Central memory CD8-positive, alpha-beta T cell (primary cell): Measurements from ENCODE around the gene RTP5.

Experiments
- ATAC-seq: fragments of 150-1000 bp; cut with Tn5 transposase; replicated peaks from 2 replicates; pipeline ENCODE4 v1.10.0; 2022; ENCODE audit warnings: mild to moderate bottlenecking, moderate FRiP score, moderate number of reproducible peaks; ENCODE audit not compliant: poor library complexity, severe bottlenecking; ENCODE audit errors: extremely low read depth
- DNase-seq, 2 donors: peaks; one replicate each; pipeline ENCODE4 v3.0.0; 2021; ENCODE audit warnings: low spot score in 2 of 2
- H3K27ac Mint-ChIP-seq: one replicate; pipeline ENCODE4 v1.8.0; 2022; ENCODE audit warnings: low read depth, mild to moderate bottlenecking, moderate library complexity, mixed read lengths
- H3K27me3 Mint-ChIP-seq: one replicate; pipeline ENCODE4 v1.8.0; 2022; ENCODE audit warnings: mixed read lengths
- H3K36me3 Mint-ChIP-seq: one replicate; pipeline ENCODE4 v1.8.0; 2022; ENCODE audit warnings: mild to moderate bottlenecking, moderate library complexity, mixed read lengths; ENCODE audit not compliant: insufficient read depth
- H3K4me1 Mint-ChIP-seq: one replicate; pipeline ENCODE4 v1.8.0; 2022; ENCODE audit warnings: mixed read lengths
- H3K4me3 Mint-ChIP-seq: one replicate; pipeline ENCODE4 v1.8.0; 2022; ENCODE audit warnings: mild to moderate bottlenecking, moderate library complexity, mixed read lengths
- H3K9me3 Mint-ChIP-seq: one replicate; pipeline ENCODE4 v1.8.0; 2022; ENCODE audit warnings: mixed read lengths

Gene RTP5

DNA sequence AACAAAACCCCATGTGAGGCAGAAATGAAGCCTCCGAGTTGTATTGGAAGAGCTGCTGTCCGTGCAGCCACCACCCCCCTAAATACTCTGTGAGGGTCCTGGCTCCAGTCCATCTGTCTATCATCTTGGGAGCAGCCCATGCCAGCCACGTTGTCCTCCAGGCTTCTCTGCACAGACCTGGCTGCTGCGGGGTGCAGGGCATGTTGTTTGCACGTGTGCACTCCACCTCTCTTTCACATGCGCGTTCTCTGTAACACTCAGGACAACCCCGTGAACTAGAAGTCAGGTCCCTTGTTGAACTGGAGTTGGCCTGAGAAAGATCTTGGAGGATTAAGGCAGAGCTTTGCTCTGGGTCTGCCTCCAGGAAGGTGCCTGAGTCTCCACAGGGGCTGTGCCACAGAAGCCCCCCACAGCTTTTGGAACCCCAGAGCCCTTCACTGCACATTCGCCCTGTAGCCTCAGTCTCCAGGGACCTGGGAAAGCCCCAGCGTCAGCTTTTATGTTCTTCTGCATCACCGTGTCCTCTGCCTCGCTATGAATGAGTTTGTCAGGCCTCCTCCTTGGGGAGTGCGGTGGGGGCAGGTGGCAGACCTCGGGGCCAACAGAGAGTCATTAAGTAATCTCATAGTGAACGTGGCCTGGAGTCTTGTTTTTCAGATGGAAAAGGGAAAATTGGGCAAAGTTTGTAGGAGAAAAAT lies 16.6 kb downstream of the RTP5 start:
- peaks cover 63% of the 10 kb centered on the region for H3K4me1 Mint-ChIP-seq
- no peak overlapping the region for H3K4me3 Mint-ChIP-seq

DNA sequence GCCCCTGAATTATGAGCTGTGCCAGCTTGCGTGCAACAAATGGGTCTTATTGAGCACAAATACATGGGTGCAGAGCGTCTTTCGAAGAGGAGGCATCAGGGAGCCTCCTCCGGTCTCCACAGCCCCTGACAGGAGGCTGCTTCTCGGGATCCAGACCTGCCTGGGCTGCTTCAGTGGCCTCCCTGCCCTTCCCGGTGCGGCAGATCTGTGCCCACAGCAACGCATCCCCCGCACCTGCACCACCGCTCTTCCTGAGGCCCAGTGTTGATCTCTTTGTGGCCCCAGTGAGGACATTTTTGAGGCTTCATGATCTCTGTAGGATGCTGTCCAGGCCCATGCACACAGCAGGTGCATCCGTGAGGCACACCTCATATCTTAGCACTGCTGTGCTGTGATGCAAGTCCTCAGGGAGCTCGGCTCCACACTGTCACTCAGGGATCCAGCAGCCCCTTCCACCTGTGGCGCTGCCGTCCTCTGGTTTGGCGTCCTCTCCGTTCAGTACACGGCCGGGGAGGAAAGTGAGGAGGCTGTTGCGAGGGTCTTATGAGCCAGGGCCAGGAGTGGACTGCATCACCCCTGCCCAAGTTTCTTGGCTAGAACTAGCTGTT lies 17.4 kb downstream of the RTP5 start:
- Mint-ChIP-seq H3K36me3 (peaks cover 10% of the 10 kb centered on the region), H3K27ac (peak overlapping the region; percentile 89), H3K4me3 (no peak overlapping the region), H3K9me3 (no peaks in the 10 kb centered on the region), H3K27me3 (no peaks in the 10 kb centered on the region), H3K4me1 (peaks cover 54% of the 10 kb centered on the region)
- DNase-seq = no peak
- ATAC-seq = no peak

More for the DNA sequence above, 16.6 kb downstream of the RTP5 start:
- no peak for DNase-seq
- Mint-ChIP-seq H3K27ac (no peak overlapping the region), H3K27me3 (no peaks in the 10 kb centered on the region), H3K9me3 (no peaks in the 10 kb centered on the region), H3K36me3 (peaks cover 18% of the 10 kb centered on the region)
- no peak for ATAC-seq

DNA sequence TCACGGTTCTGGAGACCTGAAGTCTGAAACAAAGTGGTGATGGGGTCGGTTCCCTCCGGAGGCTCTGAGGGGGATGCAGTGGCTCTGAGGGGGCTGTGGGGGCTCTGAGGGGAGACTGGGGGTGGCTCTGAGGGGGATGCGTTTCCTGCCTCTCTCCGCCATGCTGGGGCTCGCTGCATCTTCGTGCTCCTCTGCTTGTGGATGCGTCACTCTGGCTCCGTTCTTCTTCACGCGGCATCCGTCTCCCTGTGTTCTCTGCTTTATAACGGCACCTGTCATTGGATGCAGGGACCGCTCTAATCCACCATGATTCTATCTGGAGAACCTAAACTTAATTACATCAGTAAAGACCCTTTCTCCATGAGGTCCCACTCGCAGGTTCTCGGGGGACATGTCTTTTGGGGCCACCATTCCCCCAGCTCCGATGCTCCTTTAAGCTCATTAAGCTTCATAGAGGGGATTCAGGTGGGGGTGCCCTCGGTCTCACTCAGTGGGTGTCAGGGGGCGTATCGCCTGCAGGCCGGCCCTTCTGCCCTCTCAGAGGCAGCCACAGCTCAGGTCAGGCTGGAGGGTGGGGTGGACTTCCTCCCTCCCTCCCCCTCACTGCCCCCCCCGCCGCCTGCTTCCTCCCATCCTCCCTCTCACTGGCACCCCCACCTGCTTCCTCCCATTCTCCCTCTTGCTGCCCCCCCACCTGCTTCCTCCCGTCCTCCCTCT lies 18.4 kb downstream of the RTP5 start:
- Mint-ChIP-seq H3K27ac (peak overlapping the region; percentile 89), H3K9me3 (no peaks in the 10 kb centered on the region), H3K4me1 (peaks cover 44% of the 10 kb centered on the region), H3K27me3 (no peaks in the 10 kb centered on the region), H3K4me3 (no peak overlapping the region), H3K36me3 (peaks cover 7% of the 10 kb centered on the region)
- ATAC-seq (no peak), DNase-seq (no peak)

DNA sequence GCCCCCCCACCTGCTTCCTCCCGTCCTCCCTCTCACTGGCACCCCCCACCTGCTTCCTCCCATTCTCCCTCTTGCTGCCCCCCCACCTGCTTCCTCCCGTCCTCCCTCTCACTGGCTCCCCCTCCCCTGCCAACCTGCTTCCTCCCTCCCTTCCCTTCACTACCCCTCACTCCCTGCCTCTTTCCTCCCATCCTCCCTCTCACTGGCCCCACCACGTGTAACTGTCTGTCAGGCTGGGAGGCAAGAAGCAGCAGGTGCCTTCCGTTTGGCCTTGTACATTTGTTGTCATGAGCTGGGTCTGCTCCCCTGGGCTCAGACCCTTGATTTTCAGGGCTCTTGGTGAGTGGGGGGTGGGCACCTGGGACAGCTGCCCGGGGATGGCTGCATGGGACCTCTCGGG lies 19.1 kb downstream of the RTP5 start:
- peak overlapping the region; percentile 4 for H3K4me3 Mint-ChIP-seq
- H3K27me3 Mint-ChIP-seq = no peaks in the 10 kb centered on the region
- H3K27ac Mint-ChIP-seq = no peak overlapping the region
- DNase-seq (no peak), ATAC-seq (no peak)
- H3K36me3 Mint-ChIP-seq = peaks cover 3% of the 10 kb centered on the region
- H3K9me3 Mint-ChIP-seq = no peaks in the 10 kb centered on the region
- H3K4me1 Mint-ChIP-seq = peaks cover 41% of the 10 kb centered on the region

DNA sequence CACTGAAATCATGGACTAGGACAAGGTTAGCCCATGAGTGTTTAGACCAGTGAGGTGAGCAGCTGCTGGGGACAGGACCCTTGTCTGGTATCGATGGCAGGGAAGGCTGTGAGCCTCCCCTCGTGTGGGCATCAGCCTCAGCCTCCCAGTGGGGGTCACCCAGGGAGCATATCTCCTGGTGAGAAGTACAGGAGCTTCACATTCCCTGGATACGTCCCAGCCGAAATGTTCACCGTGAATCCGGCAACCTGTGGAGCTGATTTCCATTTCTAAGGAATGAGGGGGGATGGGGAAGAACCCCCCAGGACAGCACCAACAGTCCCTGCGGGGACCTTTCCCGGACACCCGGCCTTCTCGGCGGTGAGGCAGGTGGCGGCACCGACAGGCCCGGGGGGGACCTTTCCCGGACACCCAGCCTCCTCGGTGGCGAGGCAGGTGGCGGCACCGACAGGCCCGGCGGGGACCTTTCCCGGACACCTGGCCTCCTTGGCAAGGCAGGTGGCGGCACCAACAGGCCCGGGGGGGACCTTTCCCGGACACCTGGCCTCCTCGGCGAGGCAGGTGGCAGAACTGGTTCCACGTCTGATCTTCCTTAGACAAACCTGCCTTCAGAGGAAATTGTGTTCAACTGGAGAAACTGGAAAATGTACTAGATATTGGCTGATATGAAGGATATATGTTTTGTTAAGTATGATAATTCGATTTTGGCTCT lies 21.2 kb downstream of the RTP5 start:
- H3K9me3 Mint-ChIP-seq = no peaks in the 10 kb centered on the region
- DNase-seq = no peak
- ATAC-seq = no peak
- no peak overlapping the region for H3K27ac Mint-ChIP-seq
- H3K27me3 Mint-ChIP-seq = no peaks in the 10 kb centered on the region
- H3K4me3 Mint-ChIP-seq = no peak overlapping the region
- peaks cover 3% of the 10 kb centered on the region for H3K36me3 Mint-ChIP-seq
- peaks cover 33% of the 10 kb centered on the region for H3K4me1 Mint-ChIP-seq

DNA sequence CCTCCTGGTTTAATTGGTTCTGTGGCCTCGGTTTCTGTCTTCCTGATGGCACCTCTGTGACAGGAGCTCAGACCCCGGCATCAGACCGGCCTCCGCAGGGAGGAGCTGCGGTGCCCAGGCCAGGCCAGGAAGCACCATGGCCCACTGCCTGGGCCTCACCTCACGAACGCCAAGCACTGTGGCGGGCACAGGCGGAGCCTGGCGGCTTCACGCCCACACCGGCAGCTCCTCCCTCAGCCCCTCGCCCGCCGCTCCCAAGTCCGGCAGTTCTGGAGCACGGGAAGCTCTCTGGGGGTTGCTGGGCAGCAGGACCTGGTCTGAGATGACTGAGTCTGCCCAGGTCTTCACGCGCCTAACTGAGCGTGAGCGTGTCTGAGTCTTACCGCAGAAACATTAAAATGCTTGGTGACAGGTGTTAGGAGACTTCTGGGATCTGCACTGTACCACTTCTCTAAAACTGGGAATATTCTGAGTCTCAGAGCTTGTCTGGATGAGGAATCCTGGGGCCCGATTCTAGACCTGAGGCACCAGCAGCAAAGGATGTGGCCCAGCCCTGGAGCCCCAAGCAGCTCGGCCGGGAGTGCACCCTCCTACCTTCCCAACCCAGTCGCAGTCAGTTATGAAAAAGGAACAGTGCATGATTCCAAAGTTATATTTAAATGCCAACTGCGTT lies 21.9 kb downstream of the RTP5 start:
- H3K4me1 Mint-ChIP-seq = peaks cover 31% of the 10 kb centered on the region
- H3K27ac Mint-ChIP-seq = no peak overlapping the region
- DNase-seq (no peak), ATAC-seq (no peak)
- H3K36me3 Mint-ChIP-seq = peaks cover 9% of the 10 kb centered on the region
- no peaks in the 10 kb centered on the region for H3K9me3 Mint-ChIP-seq
- no peak overlapping the region for H3K4me3 Mint-ChIP-seq
- no peaks in the 10 kb centered on the region for H3K27me3 Mint-ChIP-seq

DNA sequence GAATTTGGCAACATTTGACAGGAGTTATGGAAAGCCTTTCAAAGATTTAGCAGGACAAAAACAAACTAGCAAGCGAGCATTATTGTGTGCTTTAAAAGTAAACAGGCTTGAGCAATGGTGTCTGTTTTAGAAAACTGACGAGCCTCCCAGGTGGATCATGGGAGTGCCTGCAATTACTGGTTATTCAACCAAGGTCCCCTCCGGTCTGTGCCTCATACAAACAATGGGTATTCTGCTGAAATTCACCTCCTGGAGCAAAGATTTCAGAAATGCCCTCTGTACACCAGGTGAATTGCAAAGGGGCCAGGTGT lies 22.4 kb downstream of the RTP5 start:
- no peaks in the 10 kb centered on the region for H3K27me3 Mint-ChIP-seq
- H3K36me3 Mint-ChIP-seq = peaks cover 12% of the 10 kb centered on the region
- H3K9me3 Mint-ChIP-seq = no peaks in the 10 kb centered on the region
- no peak for DNase-seq
- no peak overlapping the region for H3K4me3 Mint-ChIP-seq
- ATAC-seq = no peak
- no peak overlapping the region for H3K27ac Mint-ChIP-seq
- H3K4me1 Mint-ChIP-seq = peaks cover 28% of the 10 kb centered on the region

DNA sequence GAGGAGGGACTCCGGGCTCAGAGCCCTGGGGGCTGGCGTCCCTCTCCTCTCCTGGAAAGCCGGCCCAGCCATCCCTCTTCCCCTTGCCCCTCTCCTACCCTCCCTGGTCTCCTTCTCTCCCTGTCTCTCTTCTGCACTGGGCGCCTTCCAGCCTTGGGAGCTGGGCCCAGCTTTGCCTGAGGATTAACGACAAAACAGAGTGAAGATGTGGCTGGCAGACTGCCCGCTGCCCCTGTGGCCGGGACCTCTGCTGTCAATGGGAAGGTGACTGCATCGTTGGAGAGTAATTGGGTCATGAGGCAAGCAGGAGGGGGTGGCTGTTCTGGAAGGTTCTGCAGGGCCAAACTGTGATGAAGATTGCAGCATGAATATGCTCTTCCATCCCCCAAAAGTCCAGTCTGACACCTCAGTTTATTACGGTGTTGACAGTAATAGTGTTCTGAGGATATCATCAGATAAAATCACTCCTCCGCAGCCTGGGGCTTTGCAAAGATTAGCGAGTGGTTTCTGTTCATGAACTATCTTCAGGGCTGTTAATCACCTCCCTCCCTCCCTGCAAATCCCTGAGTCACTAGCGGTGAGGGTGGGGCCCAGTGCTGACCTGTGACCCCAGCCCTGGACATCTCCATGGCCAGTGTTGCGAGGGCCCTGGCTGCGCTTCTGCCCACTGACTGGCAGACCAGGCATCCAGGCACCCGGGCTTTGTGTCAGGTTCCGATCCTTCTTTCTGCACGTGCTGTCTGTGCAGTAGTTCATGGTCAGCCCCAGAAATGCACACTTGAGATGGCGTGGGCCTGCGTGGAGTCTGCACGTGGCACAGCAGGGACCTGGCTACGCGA lies 23.0 kb downstream of the RTP5 start:
- Mint-ChIP-seq H3K4me3 (no peak overlapping the region), H3K27me3 (no peaks in the 10 kb centered on the region), H3K4me1 (peaks cover 27% of the 10 kb centered on the region), H3K27ac (no peak overlapping the region), H3K36me3 (peaks cover 18% of the 10 kb centered on the region), H3K9me3 (no peaks in the 10 kb centered on the region)
- ATAC-seq (no peak), DNase-seq (no peak)

DNA sequence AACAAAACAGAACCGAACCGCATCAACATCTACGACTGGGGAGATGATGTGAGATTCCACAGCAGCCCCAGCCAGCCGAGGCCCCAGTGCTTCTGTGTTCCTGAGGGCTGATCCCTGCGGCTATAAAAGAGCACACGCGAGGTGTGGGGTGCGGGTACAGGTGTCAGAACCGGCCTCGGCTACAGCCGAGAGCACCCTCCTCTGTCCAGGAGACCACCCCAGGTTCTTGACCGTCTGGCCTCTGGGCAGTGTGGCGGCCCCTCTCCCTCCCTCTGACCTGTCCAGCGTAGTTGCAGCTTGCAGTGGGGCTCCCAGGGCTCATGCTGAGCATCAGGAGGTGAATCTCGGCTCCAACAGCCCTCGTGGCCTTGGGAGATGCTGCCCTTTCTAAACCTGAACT lies 23.7 kb downstream of the RTP5 start:
- Mint-ChIP-seq H3K27ac (no peak overlapping the region), H3K4me1 (peaks cover 20% of the 10 kb centered on the region), H3K4me3 (no peak overlapping the region), H3K36me3 (peaks cover 19% of the 10 kb centered on the region), H3K27me3 (no peaks in the 10 kb centered on the region), H3K9me3 (no peaks in the 10 kb centered on the region)
- no peak for ATAC-seq
- no peak for DNase-seq

DNA sequence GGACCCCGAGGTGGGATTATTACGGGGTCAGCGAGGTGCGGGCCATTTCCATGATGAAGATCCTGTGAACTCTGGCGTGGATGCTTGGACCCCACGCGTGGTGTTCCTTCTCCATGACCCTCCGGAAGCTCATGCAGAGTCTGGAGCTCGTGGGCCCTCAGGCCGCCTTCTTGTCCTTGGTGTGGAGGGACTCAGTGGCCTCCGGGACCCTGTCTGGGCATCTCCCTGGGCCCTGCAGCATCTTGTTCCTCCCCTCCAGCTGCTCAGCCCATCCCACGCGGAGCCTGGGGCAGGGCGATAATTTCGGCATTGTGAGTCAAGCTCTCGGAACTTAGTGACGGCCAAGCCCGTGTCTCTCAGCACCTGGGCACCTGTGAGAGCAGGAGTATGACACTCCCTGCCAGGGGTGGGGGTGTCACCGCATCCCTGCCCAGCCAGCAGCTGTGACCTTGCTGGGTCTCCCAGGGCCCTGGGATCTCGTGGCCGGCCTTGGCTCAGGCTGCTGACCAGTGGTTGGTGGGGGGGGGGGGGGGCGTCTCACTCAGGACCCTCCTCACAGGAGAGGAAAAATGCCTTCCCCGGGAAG lies 24.6 kb downstream of the RTP5 start:
- Mint-ChIP-seq H3K36me3 (peaks cover 22% of the 10 kb centered on the region), H3K27me3 (no peaks in the 10 kb centered on the region), H3K4me3 (no peak overlapping the region), H3K4me1 (peaks cover 15% of the 10 kb centered on the region), H3K27ac (no peak overlapping the region), H3K9me3 (no peaks in the 10 kb centered on the region)
- no peak for DNase-seq
- no peak for ATAC-seq

DNA sequence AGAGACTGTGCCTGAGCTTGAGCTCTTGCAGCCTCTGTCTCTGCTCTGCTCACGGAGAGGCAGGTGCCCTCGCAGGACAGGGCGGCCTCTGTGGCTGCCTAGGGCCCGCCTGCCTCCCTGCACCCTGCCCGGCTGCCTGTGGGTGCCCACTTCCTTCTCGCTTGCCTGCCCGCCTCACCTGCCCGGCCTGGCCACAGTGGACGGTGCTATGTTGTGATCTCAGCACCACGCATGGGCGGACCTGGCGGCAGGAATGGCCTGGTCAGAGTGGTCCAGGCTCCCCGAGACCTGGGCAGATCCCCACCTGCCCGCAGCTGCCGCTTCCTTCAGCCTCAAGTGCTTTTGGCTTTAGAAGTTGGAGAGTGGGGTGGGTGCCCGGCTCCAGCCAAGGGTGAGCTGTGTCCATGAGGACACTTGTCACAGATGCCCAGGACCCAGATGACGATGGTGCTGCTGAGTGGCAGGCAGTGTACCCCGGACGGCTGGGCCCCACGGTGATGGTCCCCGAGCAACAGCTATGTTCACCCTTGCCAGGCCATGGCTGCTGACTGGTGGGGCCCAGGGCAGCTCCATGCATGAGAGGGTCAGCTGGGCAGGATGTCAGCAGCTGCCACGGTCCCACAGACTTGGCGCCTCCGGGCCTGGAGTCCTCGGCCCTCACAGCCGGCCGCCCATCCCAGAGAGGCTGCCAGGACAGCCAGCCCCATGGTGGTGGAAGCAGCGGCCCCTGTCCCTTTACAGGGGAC lies 25.3 kb downstream of the RTP5 start:
- peaks cover 22% of the 10 kb centered on the region for H3K36me3 Mint-ChIP-seq
- DNase-seq (no peak), ATAC-seq (no peak)
- H3K4me1 Mint-ChIP-seq = peaks cover 8% of the 10 kb centered on the region
- no peak overlapping the region for H3K4me3 Mint-ChIP-seq
- H3K9me3 Mint-ChIP-seq = no peaks in the 10 kb centered on the region
- no peaks in the 10 kb centered on the region for H3K27me3 Mint-ChIP-seq
- H3K27ac Mint-ChIP-seq = no peak overlapping the region
